Measurements from ENCODE around the gene AOAH.
"Not testable (repeated sequence)": the region's sequence is repeated elsewhere in the genome, so short reads cannot be mapped to it uniquely, and the experiment has no call there.

Gene AOAH

GRCh38 chr7:36504216-36504615, 220.1 kb downstream of the AOAH start:
- not testable (repeated sequence) for DNase-seq

GRCh38 chr7:36497775-36498174, 226.5 kb downstream of the AOAH start:
- DNase-seq, result no peak

DNA sequence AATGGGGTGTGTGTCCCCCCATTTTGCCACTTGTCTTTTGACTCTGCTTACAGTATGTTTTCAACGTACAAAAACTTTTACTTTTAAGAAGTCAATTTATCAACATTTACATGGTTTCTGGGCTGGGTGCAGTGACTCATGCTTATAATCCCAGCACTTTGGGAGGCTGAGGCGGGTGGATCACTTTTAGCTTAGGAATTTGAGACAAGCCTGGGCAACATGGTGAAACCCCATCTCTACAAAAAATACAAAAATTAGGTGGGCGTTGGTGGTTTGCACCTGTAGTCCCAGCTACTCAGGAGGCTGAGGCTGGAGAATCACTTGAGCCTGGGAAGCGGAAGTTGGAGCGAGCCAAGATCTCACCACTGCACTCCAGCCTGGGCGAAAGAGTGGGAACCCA, 227.1 kb downstream of the AOAH start:
- DNase-seq, result not testable (repeated sequence)

DNA sequence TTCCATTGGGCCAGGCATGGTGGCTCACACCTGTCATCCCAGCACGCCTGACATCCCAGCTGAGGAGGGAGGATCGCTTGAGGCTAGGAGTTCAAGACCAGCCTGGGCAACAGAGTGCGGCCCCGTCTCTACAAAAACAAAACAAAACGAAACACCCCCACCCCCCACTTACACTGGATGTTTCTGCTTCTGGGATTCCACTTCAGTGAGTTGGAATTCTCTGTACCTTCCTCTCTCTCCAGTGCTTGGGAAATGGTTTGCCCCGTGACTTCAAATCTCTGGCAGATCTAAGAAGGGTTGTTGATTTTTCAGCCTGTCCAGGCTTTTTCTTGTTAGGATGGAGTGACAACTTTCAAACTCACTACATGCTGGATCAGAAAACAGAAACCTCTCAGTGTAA, 227.7 kb downstream of the AOAH start:
- DNase-seq, result no peak

DNA sequence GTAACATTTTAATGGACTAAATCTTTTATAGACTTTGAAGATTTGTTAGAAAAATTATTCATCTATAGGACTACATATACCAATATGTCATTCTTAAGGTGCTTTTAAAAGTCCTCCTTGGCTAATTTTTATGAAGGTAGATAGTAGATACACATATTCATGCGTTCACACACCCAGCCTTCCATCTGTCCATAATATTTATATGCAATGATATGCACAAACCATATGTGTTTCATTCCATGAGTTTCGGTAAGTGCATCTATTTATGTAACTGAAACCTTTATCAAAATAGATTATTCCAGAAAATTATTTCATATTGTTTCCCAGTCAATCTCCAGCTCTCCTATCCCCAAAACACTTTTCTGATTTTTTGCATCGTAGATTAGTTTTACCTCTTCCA, 233.0 kb downstream of the AOAH start:
- DNase-seq, result no peak

GRCh38 chr7:36490419-36490830, 233.9 kb downstream of the AOAH start:
- DNase-seq, result no peak

DNA sequence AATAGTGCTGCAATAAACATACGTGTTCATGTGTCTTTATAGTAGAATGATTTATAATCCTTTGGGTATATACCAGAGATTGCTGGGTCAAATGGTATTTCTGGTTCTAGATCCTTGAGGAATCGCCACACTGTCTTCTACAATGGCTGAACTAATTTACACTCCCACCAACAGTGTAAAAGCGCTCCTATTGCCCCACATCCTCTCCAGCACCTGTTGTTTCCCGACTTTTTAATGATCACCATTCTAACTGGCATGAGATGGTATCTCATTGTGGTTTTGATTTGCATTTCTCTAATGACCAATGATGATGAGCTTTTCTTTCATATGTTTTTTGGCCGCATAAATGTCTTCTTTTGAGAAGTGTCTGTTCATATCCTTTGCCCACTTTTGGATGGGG, 235.6 kb downstream of the AOAH start:
- not testable (repeated sequence) for DNase-seq

GRCh38 chr7:36487756-36488336, 236.4 kb downstream of the AOAH start:
- DNase-seq, result peak; percentile 43

DNA sequence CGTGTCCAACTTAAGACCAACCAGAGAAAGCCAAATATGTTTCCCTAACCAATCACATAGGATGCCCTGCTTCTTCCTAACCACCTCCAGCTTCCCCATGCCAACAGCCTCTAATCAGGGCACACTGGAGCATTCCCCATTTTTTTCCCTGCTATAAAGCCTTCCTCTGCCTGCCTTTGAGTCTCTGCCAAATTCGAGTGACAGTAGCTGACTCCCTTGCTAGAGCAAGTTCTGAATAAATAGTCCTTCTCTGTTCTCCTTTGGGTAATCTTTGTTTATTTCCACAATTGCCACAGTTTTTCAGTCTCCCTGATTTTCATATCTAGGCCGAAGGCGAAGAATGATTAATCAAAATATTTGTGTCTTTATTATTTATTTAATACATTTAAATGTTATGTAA, 238.0 kb downstream of the AOAH start:
- no peak for DNase-seq

DNA sequence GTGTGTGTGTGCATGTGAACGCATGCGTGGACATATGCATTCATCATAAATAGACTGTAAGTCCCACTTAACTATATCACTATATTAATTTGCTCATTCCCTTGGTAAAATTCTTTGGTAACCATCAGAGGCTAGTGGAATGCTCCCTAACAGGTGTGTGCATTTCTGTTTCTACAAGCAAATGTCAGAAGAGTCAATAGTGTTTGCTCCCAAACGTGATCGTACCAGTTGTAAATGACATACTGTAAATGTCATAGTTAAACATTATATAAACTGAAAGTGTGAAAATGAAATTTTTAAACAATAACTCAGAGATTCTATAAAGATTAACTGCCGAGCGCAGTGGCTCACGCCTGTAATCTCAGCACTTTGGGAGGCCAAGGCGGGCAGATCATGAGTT, 240.0 kb downstream of the AOAH start:
- DNase-seq, result no peak

GRCh38 chr7:36483853-36484252, 240.4 kb downstream of the AOAH start:
- not testable (repeated sequence) for DNase-seq

DNA sequence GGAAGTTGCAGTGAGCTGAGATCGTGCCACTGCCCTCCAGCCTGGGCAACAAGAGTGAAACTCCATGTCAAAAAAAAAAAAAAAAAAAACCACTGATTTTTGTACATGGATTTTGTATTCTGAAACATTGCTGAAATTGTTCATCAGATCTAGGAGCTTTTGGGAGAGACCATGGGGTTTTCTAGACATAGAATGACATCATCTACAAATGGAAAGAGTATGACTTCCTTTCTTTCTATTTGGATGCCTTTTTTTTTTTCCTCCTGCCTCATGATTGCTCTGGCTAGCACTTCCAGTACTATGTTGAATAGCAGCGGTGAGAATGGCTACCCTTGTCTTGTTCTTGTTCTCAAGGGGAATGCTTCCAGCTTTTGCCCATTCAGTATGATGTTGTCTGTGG, 245.5 kb downstream of the AOAH start:
- DNase-seq, result no peak

GRCh38 chr7:36475381-36475780, 248.9 kb downstream of the AOAH start:
- no peak for DNase-seq

DNA sequence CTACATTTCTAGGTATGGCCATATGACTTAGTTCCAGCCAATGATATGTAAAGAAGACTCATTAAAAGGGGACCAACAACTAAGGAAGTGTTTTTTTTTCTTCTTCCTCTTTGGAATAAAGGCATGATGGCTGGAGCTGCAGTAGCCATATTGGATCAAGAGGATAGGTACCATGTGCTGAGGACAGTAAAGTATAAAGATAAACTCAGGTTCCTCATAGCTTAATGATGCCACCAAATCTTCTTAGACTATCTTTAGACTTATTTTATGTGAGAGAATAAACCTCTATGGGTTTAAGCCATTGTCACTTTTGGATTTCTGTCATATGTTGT, 249.3 kb downstream of the AOAH start:
- no peak for DNase-seq

DNA sequence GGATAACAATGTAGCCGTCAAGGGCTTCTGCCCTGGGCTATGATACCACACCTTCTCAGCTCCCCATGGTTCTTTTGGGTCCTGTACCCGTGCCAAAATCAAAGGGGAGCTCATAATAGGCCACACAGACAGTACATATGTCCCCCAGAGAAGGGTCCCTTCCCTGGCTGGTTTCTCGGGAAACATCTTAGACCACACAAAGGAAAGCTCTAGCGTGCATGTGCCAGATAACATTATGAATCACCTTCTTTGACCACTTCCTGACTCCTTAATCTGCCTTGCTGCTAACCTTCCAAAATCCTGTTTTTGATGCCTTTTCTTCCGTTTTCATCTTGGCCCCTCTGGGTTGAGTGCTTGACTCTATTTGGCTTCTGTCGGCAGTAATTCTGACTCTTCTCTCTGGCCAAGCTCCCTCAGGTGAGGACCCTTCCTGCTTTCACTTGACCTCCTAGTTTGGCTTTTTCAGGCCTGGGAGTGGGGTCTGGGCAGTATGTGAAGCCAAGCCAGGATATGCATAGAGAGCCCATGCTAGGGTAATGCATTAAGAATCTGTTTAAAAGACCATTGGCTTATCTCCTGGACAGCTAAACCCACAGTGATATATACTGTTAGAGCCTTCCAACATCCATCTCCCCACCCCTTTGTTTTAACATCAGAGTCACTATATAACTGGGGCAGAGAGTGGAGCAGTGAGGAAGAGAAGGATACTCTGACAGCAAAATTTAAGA, 249.8 kb downstream of the AOAH start:
- DNase-seq, result no peak

- no peak for DNase-seq
These were observed 250.6 kb downstream of the AOAH start for GRCh38 chr7:36473454-36474282.

- no peak for DNase-seq
These were observed 252.1 kb downstream of the AOAH start for GRCh38 chr7:36472141-36472729.

DNA sequence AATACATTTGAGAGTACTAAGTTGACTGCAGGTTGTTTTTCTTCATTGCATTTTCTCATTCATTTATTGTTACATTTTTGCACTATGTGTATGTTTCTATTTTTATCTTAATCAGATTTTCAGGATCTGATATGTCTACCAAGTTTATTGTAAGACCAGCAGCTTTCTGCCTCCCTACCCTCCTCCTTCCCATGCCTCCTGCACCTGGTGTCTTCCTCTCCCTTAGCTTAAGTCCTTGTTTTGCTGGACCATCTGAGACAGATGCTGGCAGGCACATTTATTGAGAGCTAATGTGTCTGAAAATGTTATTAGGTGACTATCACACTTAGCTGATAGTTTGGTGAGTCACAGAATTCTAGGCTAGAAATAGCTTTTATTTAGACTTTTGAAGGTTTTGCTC, 255.1 kb downstream of the AOAH start:
- no peak for DNase-seq

DNA sequence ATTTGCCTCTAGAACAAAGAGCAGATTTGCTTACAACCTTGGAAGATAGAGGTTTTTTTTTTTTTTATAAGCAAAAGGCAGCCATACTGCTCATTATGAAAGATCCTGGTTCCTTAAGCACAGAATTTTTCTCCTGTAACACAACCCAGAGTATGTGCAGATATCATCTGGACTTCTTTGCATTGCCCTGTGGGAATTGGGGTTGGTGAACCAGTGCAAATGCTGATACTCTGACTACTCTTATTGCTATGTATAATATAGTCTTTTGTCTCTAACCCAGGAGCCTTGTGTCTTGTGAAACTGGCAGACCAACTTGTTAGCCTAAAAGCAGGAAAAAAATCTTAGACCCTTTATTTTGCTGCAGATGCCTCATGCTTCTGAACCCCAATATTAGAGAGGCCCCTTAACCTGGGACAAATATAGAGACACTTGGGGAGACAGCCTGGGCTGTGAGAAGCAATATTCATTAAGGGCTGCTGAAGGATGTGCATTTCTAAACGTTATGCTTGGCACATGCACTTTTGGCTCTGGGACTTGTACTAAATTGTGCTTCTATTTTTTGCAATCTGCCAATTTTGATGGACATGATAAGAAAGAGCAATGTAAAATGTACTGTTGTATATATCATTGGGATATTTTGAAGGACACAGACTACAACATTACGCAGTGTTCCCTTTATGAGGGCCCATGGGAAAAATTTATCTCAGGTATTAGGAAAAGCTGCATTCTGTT, 255.8 kb downstream of the AOAH start:
- no peak for DNase-seq

DNA sequence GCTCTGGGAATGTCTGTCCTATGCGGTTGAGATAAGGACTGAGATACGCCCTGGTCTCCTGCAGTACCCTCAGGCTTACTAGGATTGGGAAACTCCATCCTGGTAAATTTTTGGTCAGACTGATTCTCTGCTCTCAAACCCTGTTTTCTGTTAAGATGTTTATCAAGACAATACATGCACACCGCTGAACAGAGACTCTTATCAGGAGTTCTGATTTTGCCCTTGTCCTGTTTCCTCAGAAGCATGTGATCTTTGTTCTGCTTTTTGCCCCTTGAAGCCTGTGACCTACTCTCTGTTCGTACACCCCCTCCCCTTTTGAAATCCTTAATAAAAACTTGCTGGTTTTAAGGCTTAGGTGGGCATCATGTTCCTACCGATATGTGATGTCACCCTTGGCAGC, 258.3 kb downstream of the AOAH start:
- not testable (repeated sequence) for DNase-seq

DNA sequence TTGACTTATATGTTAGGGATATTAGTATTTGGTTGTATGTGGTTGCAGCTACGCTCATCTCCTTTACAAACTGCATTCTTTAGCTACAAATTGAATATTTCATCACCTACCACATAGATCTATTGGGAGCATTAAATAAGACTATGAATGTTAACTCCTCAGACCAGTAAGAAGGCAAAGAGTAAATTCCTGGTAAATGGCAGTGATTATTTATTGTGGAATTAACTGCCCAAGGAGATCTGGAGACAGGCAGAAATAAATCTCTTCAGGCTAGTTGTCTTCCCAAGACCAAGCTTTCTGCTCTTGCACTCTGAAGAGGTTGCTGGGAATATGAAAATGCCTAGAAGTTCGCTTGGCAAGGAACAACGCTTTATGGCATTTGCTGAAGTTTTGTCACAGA, 260.0 kb downstream of the AOAH start:
- no peak for DNase-seq

Measured in stimulated activated CD4-positive, alpha-beta T cell treated with anti-CD3 and anti-CD28 coated beads, Interleukin-4, amount 100 ng/mL, for 24 hours (primary cell).